K562 (cell line): ENCODE results near the gene MRPS6. TPM values are rescaled to one million over a fixed set of nuclear protein-coding genes. Genes with fewer than 3 reads are reported as not detected.

Experiments used
- ATF7 ChIP-seq: fragments of 450-650 bp; IDR thresholded peaks from 2 replicates; pipeline ENCODE4 v1.7.1; 2014; ENCODE audit warnings: mild to moderate bottlenecking, moderate library complexity
- C11orf30 ChIP-seq: fragments of 450-650 bp; IDR thresholded peaks from 2 replicates; pipeline ENCODE4 v1.6.1; 2016; ENCODE audit warnings: low read depth, mild to moderate bottlenecking
- CCAR2 ChIP-seq: fragments of 200-400 bp; formaldehyde crosslinking; IDR thresholded peaks from 2 replicates; pipeline ENCODE4 v1.6.1; 2017; ENCODE audit warnings: mild to moderate bottlenecking, low read depth, low read length
- ETS1 ChIP-seq: conservative IDR thresholded peaks from 2 replicates; pipeline ENCODE4 v1.6.1; 2011; ENCODE audit warnings: low read depth, mild to moderate bottlenecking, low read length; ENCODE audit not compliant: control insufficient read depth
- FOS ChIP-seq: IDR thresholded peaks from 3 replicates; pipeline ENCODE4 v1.6.1; 2011; ENCODE audit not compliant: insufficient read length; ENCODE audit errors: extremely low read depth
- FOXA3 ChIP-seq, 2 experiments: fragments of 450-650 bp in 1 of 2; sonication (generic) in 1 of 2; formaldehyde crosslinking; IDR thresholded peaks in 1 of 2; conservative IDR thresholded peaks in 1 of 2; 2 replicates each; pipeline versions ENCODE4 v1.4.0 to v1.8.0; 2020 to 2022; ENCODE audit warnings: mild to moderate bottlenecking in 2 of 2, missing genetic modification reagents in 1 of 2
- FOXJ3 ChIP-seq: sonication (generic); formaldehyde crosslinking; IDR thresholded peaks from 2 replicates; pipeline ENCODE4 v1.4.0; 2020; ENCODE audit warnings: mild to moderate bottlenecking, missing genetic modification reagents
- MBD1 ChIP-seq: fragments of 250-450 bp; sonication (Bioruptor Pico); IDR thresholded peaks from 2 replicates; pipeline ENCODE4 v1.8.0; 2022; ENCODE audit warnings: inconsistent platforms
- MTA3 ChIP-seq: fragments of 450-650 bp; formaldehyde crosslinking; IDR thresholded peaks from 2 replicates; pipeline ENCODE4 v1.6.1; 2017; ENCODE audit warnings: mild to moderate bottlenecking, borderline replicate concordance
- PHF21A ChIP-seq: fragments of 450-650 bp; IDR thresholded peaks from 2 replicates; pipeline ENCODE4 v1.6.1; 2017; ENCODE audit warnings: low read depth, borderline replicate concordance
- TEAD1 ChIP-seq, 2 experiments: fragments of 450-650 bp in 1 of 2; sonication (generic) in 1 of 2; formaldehyde crosslinking; IDR thresholded peaks; 2 replicates each; pipeline versions ENCODE4 v1.4.0 to v1.8.0; 2020 to 2022; ENCODE audit warnings: mild to moderate bottlenecking in 2 of 2, missing genetic modification reagents in 1 of 2
- TFAM ChIP-seq: fragments of 250-450 bp; sonication (Bioruptor Pico); conservative IDR thresholded peaks from 2 replicates; pipeline ENCODE4 v1.5.0; 2021; ENCODE audit warnings: mild to moderate bottlenecking, moderate library complexity
- WHSC1 ChIP-seq: IDR thresholded peaks from one replicate; pipeline ENCODE4 v1.6.1; 2012; ENCODE audit warnings: low read length, control low read depth, inconsistent platforms
- ZFX ChIP-seq: sonication (generic); formaldehyde crosslinking; IDR thresholded peaks from 2 replicates; pipeline ENCODE4 v1.8.0; 2022; ENCODE audit warnings: mild to moderate bottlenecking, missing genetic modification reagents, moderate library complexity
- ZNF239 ChIP-seq: fragments of 250-450 bp; sonication (Bioruptor Pico); IDR thresholded peaks from 2 replicates; pipeline ENCODE4 v1.4.0; 2020; ENCODE audit warnings: mild to moderate bottlenecking
- ZNF445 ChIP-seq: fragments of 250-450 bp; sonication (Bioruptor Pico); IDR thresholded peaks from 2 replicates; pipeline ENCODE4 v1.4.0; 2020; ENCODE audit warnings: low read depth, mild to moderate bottlenecking, moderate library complexity
- ZNF511 ChIP-seq: sonication (generic); formaldehyde crosslinking; IDR thresholded peaks from 2 replicates; pipeline ENCODE4 v1.8.0; 2022; ENCODE audit warnings: mild to moderate bottlenecking, missing genetic modification reagents
- ZNF586 ChIP-seq: fragments of 450-650 bp; formaldehyde crosslinking; conservative IDR thresholded peaks from 2 replicates; pipeline ENCODE4 v1.4.0; 2020; ENCODE audit warnings: mild to moderate bottlenecking, moderate library complexity
- polyA plus RNA-seq, 8 experiments: library from polyadenylated mRNA; depleted of rRNA in 4 of 8; stranded (reverse) in 5 of 8; unstranded in 3 of 8; fragments of >200 nt; fragmentation: Nextera tagmentation in 2 of 8; fragmentation: Illumina TruSeq in 1 of 8; extraction: Ambion mirVana in 2 of 8; extraction: Trizol in 1 of 8; gene quantifications; 2 replicates each; pipeline versions ENCODE4 v1.2.1 to v1.2.3, GENCODE V29; 2011 to 2014; ENCODE audit warnings: inconsistent platforms in 1 of 8, missing spikeins in 1 of 8
- total RNA-seq, 7 experiments: library from RNA; depleted of rRNA in 6 of 7; stranded (reverse); fragments of >200 nt in 6 of 7; fragmentation: Illumina TruSeq in 2 of 7; extraction: Trizol in 2 of 7; gene quantifications; 2 replicates each; pipeline versions ENCODE4 v1.2.1 to v1.2.3, GENCODE V29; 2011 to 2021; ENCODE audit warnings: low replicate concordance in 1 of 7
- TF ChIP-seq, protein P1 (sequence below): fragments of 250-450 bp; sonication (Bioruptor Pico); IDR thresholded peaks from 2 replicates; pipeline ENCODE4 v1.4.0; 2020
- TF ChIP-seq, protein P2 (sequence below): fragments of 250-450 bp; sonication (Bioruptor Pico); IDR thresholded peaks from 2 replicates; pipeline ENCODE4 v1.8.0; 2021; ENCODE audit warnings: borderline replicate concordance, mild to moderate bottlenecking, moderate library complexity; ENCODE audit not compliant: poor library complexity, severe bottlenecking
- TF ChIP-seq, protein P3 (sequence below): sonication (generic); formaldehyde crosslinking; IDR thresholded peaks from 2 replicates; pipeline ENCODE4 v1.5.0; 2020; ENCODE audit warnings: missing genetic modification reagents

Gene MRPS6
- total and polyA plus RNA-seq, 9 of the 15 experiments (the other 6 are each of a cell fraction or from before 2014, with no cell fraction given), result 26.1 to 72.0 (median 39.3) TPM

GRCh38 chr21:34072145-34073031 is 990 bp upstream of the MRPS6 start (continued):
- no peak for TF ChIP-seq ETS1
- TF ChIP-seq FOXJ3 (CRISPR knock-in tag), result no peak
- TF ChIP-seq WHSC1, result no peak
- no peak for TF ChIP-seq C11orf30
- TF ChIP-seq, protein P1, sequence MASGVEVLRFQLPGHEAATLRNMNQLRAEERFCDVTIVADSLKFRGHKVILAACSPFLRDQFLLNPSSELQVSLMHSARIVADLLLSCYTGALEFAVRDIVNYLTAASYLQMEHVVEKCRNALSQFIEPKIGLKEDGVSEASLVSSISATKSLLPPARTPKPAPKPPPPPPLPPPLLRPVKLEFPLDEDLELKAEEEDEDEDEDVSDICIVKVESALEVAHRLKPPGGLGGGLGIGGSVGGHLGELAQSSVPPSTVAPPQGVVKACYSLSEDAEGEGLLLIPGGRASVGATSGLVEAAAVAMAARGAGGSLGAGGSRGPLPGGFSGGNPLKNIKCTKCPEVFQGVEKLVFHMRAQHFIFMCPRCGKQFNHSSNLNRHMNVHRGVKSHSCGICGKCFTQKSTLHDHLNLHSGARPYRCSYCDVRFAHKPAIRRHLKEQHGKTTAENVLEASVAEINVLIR (CRISPR knock-in tag), result no peak
- TF ChIP-seq ZNF511 (CRISPR knock-in tag), result 0 out of 2 replicates have a peak, but pooled peaks have one; percentile 30
- TF ChIP-seq TEAD1 (CRISPR knock-in tag; IDR thresholded peaks at IDR 0.05), result no peak
- TF ChIP-seq, protein P2, sequence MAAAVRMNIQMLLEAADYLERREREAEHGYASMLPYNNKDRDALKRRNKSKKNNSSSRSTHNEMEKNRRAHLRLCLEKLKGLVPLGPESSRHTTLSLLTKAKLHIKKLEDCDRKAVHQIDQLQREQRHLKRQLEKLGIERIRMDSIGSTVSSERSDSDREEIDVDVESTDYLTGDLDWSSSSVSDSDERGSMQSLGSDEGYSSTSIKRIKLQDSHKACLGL (CRISPR knock-in tag), result no peak
- no peak for TF ChIP-seq TFAM (CRISPR knock-in tag)
- no peak for TF ChIP-seq ZNF586 (CRISPR knock-in tag)
- no peak for TF ChIP-seq ZNF239 (CRISPR knock-in tag)
- TF ChIP-seq FOS, result no peak
- peak; percentile 60 for TF ChIP-seq ZFX (CRISPR knock-in tag)
- TF ChIP-seq, protein P3, sequence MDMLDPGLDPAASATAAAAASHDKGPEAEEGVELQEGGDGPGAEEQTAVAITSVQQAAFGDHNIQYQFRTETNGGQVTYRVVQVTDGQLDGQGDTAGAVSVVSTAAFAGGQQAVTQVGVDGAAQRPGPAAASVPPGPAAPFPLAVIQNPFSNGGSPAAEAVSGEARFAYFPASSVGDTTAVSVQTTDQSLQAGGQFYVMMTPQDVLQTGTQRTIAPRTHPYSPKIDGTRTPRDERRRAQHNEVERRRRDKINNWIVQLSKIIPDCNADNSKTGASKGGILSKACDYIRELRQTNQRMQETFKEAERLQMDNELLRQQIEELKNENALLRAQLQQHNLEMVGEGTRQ, result no peak; the same call in 1 of the 2 replicates
- 0 out of 2 replicates have a peak, but pooled peaks have one; percentile 23 for TF ChIP-seq MBD1 (CRISPR knock-in tag)
- TF ChIP-seq ZNF445, result no peak
- TF ChIP-seq CCAR2, result no peak
- no peak for TF ChIP-seq PHF21A
- peak; percentile 37; the same call in 1 of the 2 replicates for TF ChIP-seq ATF7
- 0 out of 2 replicates have a peak, but pooled peaks have one; percentile 14 for TF ChIP-seq MTA3
- no peak; a peak in 1 of 4 replicates for TF ChIP-seq FOXA3 (CRISPR knock-in tag; conservative IDR thresholded peaks at IDR 0.05 in 1 of 2, IDR thresholded peaks at IDR 0.05 in 1 of 2)
